ENCODE results near the gene CDC14A.

DNA sequence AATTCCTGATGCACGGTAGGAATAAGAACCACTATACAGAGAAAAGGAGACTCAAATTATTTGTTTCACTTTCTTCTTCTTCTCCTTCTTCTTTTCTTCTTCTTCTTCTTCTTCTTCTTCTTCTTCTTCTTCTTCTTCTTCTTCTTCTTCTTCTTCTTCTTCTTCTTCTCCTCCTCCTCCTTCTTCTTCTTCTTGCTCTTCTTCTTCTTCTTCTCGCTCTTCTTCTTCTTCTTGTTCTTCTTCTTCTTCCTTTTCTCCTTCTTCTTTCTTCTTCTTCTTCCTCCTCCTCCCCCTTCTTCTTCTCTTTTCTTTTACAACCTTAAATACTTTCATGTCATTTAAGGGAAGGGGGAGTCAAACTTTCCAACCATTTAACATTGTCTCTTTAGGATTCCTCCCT is 174.6 kb downstream of the CDC14A start:
- TF ChIP-seq, protein P1, sequence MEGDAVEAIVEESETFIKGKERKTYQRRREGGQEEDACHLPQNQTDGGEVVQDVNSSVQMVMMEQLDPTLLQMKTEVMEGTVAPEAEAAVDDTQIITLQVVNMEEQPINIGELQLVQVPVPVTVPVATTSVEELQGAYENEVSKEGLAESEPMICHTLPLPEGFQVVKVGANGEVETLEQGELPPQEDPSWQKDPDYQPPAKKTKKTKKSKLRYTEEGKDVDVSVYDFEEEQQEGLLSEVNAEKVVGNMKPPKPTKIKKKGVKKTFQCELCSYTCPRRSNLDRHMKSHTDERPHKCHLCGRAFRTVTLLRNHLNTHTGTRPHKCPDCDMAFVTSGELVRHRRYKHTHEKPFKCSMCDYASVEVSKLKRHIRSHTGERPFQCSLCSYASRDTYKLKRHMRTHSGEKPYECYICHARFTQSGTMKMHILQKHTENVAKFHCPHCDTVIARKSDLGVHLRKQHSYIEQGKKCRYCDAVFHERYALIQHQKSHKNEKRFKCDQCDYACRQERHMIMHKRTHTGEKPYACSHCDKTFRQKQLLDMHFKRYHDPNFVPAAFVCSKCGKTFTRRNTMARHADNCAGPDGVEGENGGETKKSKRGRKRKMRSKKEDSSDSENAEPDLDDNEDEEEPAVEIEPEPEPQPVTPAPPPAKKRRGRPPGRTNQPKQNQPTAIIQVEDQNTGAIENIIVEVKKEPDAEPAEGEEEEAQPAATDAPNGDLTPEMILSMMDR (conservative IDR thresholded peaks at IDR 0.05; ENCODE audit: low read length) = no peak
- TF ChIP-seq EZH2phosphoT487 (IDR thresholded peaks at IDR 0.05; ENCODE audit: borderline replicate concordance, low read depth, low read length) = no peak
